Omental fat pad (tissue), 4 donors: ENCODE measurements around the gene PRKCI. TPM values are rescaled to one million over a fixed set of nuclear protein-coding genes. Genes with fewer than 3 reads are reported as not detected.
"Not testable (repeated sequence)": the region's sequence is repeated elsewhere in the genome, so short reads cannot be mapped to it uniquely, and the experiment has no call there.

Source experiments
- ATAC-seq: fragments of 150-250 bp; one replicate; pipeline ENCODE4 v1.9.1; 2016; ENCODE audit warnings: mild to moderate bottlenecking, moderate library complexity; ENCODE audit not compliant: low FRiP score
- DNase-seq: peaks from one replicate; pipeline ENCODE4 v3.0.0-alpha.2; 2019; ENCODE audit warnings: low spot score
- CTCF ChIP-seq, 3 donors: fragments of 450-650 bp; IDR thresholded peaks; one replicate each; pipeline ENCODE4 v1.5.1; 2016 to 2017; ENCODE audit warnings: antibody characterized with exemption in 3 of 3, mild to moderate bottlenecking in 3 of 3, moderate library complexity in 2 of 3
- total RNA-seq, 4 donors: library from RNA; depleted of rRNA; stranded (reverse); fragments of >200 nt; gene quantifications; one replicate each; pipeline ENCODE4 v1.1.0, GENCODE V29; 2016

Gene PRKCI
- total RNA-seq, 4 donors from 2014 or later = 21.3 to 38.6 (median 32.7) TPM

GRCh38 chr3:170247875-170248274 is 25.7 kb downstream of the PRKCI start:
- ATAC-seq (no peak), DNase-seq (no peak)
- no peak for TF ChIP-seq CTCF (IDR thresholded peaks at IDR 0.05)

DNA sequence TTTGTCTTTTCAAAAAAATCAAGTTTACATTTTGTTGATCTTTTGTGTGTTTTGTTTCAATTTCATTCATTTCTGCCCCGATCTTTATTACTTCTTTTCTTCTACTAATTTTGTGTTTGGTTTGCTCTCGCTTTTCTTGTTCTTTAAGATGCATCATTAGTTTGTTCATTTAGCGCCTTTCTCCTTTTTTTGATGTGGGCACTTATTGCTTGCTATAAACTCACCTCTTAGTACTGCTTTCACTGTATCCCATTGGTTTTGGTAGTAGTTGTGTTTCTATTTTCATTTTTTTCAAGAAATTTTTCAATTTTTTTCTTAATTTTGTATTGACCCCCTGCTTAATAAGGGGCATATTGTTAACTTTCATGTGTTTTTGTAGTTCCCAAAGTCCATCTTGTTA is 34.4 kb downstream of the PRKCI start:
- ATAC-seq = no peak
- TF ChIP-seq CTCF (IDR thresholded peaks at IDR 0.05) = no peak

GRCh38 chr3:170257145-170257544 is 34.9 kb downstream of the PRKCI start:
- no peak for TF ChIP-seq CTCF (IDR thresholded peaks at IDR 0.05)
- no peak for DNase-seq
- no peak for ATAC-seq

More for the DNA sequence above, 34.4 kb downstream of the PRKCI start:
- DNase-seq = no peak

DNA sequence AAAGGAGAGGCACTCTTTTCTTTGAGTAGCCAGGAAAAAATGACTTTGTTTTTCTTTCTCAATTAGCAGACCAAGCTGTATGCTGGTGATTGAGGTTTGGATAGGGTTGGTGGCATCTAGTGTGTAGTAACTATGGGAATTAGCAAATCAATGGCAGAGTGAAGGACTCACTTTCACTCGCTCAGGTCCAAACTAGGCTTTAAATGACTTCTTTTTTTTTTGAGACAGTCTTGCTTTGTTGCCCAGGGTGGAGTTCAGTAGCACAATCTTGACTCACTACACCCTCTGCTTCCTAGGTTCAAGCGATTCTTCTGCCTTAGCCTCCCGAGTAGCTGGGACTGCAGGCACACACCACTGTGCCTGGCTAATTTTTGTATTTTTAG is 35.9 kb downstream of the PRKCI start:
- DNase-seq (no peak), ATAC-seq (no peak)
- no peak for TF ChIP-seq CTCF (IDR thresholded peaks at IDR 0.05)

GRCh38 chr3:170259907-170260306 is 37.7 kb downstream of the PRKCI start:
- ATAC-seq (no peak), DNase-seq (no peak)
- no peak for TF ChIP-seq CTCF (IDR thresholded peaks at IDR 0.05)

DNA sequence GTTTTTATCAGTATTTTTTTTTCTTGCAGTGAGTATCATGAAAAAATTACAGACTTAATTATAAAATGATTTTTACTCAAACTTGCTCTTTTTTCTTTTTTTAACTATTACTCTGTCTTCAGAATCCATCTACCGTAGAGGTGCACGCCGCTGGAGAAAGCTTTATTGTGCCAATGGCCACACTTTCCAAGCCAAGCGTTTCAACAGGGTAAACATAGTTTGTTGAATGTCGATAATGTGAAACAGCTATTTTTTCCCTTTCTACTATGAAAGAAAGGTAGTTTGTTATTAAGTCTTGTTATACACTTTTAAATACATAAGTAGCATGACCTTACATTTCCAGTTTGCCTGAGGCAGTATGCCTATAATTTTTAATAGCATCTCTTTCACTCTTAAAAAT is 45.6 kb downstream of the PRKCI start:
- DNase-seq (no peak), ATAC-seq (no peak)
- TF ChIP-seq CTCF (IDR thresholded peaks at IDR 0.05) = no peak

DNA sequence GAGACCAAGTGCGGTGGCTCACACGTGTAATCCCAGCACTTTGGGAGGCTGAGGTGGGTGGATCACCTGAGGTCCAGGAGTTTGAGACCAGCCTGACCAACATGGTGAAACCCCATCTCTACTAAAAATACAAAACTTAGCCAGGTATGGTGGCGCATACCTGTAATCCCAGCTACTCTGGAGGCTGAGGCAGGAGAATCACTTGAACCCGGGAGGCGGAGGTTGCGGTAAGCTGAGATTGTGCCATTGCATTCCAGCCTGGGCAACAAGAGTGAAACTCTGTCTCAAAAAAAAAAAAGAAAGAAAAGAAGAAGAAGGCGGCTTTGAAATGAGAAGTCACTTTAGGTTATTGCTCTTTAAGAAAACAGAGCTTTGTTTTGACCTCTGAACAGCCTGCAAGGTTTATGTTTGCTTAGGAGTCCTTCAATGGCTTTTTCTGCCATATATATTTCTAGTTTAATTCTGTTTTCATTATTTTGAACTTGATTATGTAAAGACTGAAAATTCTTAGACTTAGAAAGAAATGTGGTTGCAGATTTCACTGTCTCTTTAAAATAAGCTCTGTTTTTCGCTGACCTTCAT is 47.5 kb downstream of the PRKCI start:
- ATAC-seq, DNase-seq: not testable (repeated sequence)
